GM23338 (cell line): Measurements from ENCODE around the gene SRCAP. TPM values are rescaled to one million over a fixed set of nuclear protein-coding genes. Genes with fewer than 3 reads are reported as not detected.
A peak's percentile ranks its signal among the peaks of the same experiment; 100 is the strongest.

Experiments
- ATAC-seq: fragments of 200-7000 bp; cut with Tn5 transposase; 3 replicates; pipeline ENCODE4 v1.9.1; 2020
- DNase-seq: peaks from one replicate; pipeline ENCODE4 v3.0.0-alpha.2; 2015; ENCODE audit warnings: low spot score
- H2AFZ ChIP-seq: fragments of 200-600 bp; sonication (generic); 2 replicates; pipeline ENCODE4 v1.8.0; 2016; ENCODE audit warnings: antibody characterized with exemption, mild to moderate bottlenecking, moderate library complexity
- H3F3A ChIP-seq: fragments of 200-600 bp; sonication (generic); replicated peaks from 2 replicates; pipeline ENCODE4 v1.8.0; 2017; ENCODE audit warnings: antibody characterized with exemption, mixed run types, low read depth
- H3K27ac ChIP-seq: fragments of 200-600 bp; sonication (generic); 2 replicates; pipeline ENCODE4 v1.6.1; 2016; ENCODE audit warnings: low read depth
- H3K27me3 ChIP-seq: fragments of 200-600 bp; sonication (generic); 2 replicates; pipeline ENCODE4 v1.8.0; 2016; ENCODE audit warnings: mild to moderate bottlenecking, mixed run types, moderate library complexity; ENCODE audit not compliant: insufficient read depth
- H3K36me3 ChIP-seq: fragments of 200-600 bp; sonication (generic); 2 replicates; pipeline ENCODE4 v1.8.0; 2016; ENCODE audit warnings: mild to moderate bottlenecking; ENCODE audit not compliant: insufficient read depth
- H3K4me1 ChIP-seq: fragments of 200-600 bp; sonication (generic); 2 replicates; pipeline ENCODE4 v1.8.0; 2016; ENCODE audit warnings: mild to moderate bottlenecking, moderate library complexity; ENCODE audit not compliant: insufficient read depth
- H3K4me2 ChIP-seq: fragments of 200-600 bp; sonication (generic); 2 replicates; pipeline ENCODE4 v1.7.1; 2017; ENCODE audit warnings: mixed run types
- H3K4me3 ChIP-seq: fragments of 200-600 bp; sonication (generic); 2 replicates; pipeline ENCODE4 v1.6.1; 2016; ENCODE audit warnings: mixed run types
- H3K79me2 ChIP-seq: fragments of 200-600 bp; sonication (generic); replicated peaks from 2 replicates; pipeline ENCODE4 v1.8.0; 2017; ENCODE audit warnings: mild to moderate bottlenecking; ENCODE audit not compliant: insufficient read depth
- H3K9me2 ChIP-seq: fragments of 200-600 bp; sonication (generic); 2 replicates; pipeline ENCODE4 v1.8.0; 2017; ENCODE audit not compliant: insufficient read depth
- H4K20me1 ChIP-seq: fragments of 200-600 bp; sonication (generic); replicated peaks from 2 replicates; pipeline ENCODE4 v1.8.0; 2017; ENCODE audit warnings: mild to moderate bottlenecking; ENCODE audit not compliant: insufficient read depth
- H3K27ac Mint-ChIP-seq: 2 replicates; pipeline ENCODE4 v1.8.0; 2020; ENCODE audit warnings: inconsistent platforms, mild to moderate bottlenecking, moderate library complexity, mixed read lengths
- H3K27me3 Mint-ChIP-seq: 3 replicates; pipeline ENCODE4 v1.8.0; 2022; ENCODE audit warnings: low read depth, mild to moderate bottlenecking, moderate library complexity, mixed read lengths, inconsistent platforms; ENCODE audit not compliant: insufficient read depth, poor library complexity
- H3K36me3 Mint-ChIP-seq: 3 replicates; pipeline ENCODE4 v1.8.0; 2021; ENCODE audit warnings: low read depth, mild to moderate bottlenecking, inconsistent platforms, moderate library complexity, mixed read lengths
- H3K4me1 Mint-ChIP-seq: 3 replicates; pipeline ENCODE4 v1.8.0; 2020; ENCODE audit warnings: mild to moderate bottlenecking, inconsistent platforms, mixed read lengths
- H3K4me3 Mint-ChIP-seq: 3 replicates; pipeline ENCODE4 v1.8.0; 2021; ENCODE audit warnings: moderate library complexity, mild to moderate bottlenecking, inconsistent platforms, mixed read lengths
- H3K9me3 Mint-ChIP-seq: 3 replicates; pipeline ENCODE4 v1.8.0; 2020; ENCODE audit warnings: moderate library complexity, mild to moderate bottlenecking, inconsistent platforms, mixed read lengths
- CREB1 ChIP-seq: fragments of 250-450 bp; sonication (Bioruptor Pico); IDR thresholded peaks from 2 replicates; pipeline ENCODE4 v1.5.0; 2020; ENCODE audit warnings: low read depth, mild to moderate bottlenecking, moderate library complexity
- CTCF ChIP-seq, 2 experiments: fragments of 200-600 bp in 1 of 2; sonication (generic) in 1 of 2; conservative IDR thresholded peaks; 2 replicates each; pipeline versions ENCODE4 v1.5.1 to v1.6.1; 2016 to 2017; ENCODE audit warnings: antibody characterized with exemption in 2 of 2, low read depth in 2 of 2, mild to moderate bottlenecking in 2 of 2, moderate library complexity in 1 of 2
- EZH2 ChIP-seq: fragments of 200-600 bp; sonication (generic); IDR thresholded peaks from one replicate; pipeline ENCODE4 v1.8.0; 2017; ENCODE audit warnings: antibody characterized with exemption, mild to moderate bottlenecking, low read depth; ENCODE audit not compliant: unreplicated experiment
- EZH2phosphoT487 ChIP-seq: fragments of 200-600 bp; sonication (generic); IDR thresholded peaks from one replicate; pipeline ENCODE4 v1.8.1; 2018; ENCODE audit warnings: antibody characterized with exemption; ENCODE audit not compliant: unreplicated experiment
- NANOG ChIP-seq: IDR thresholded peaks from 2 replicates; pipeline ENCODE4 v1.6.1; 2016; ENCODE audit warnings: antibody characterized with exemption, borderline replicate concordance
- POLR2AphosphoS5 ChIP-seq: IDR thresholded peaks from 2 replicates; pipeline ENCODE4 v1.6.1; 2016; ENCODE audit warnings: antibody characterized with exemption, low read depth
- ZNF462 ChIP-seq: fragments of 250-450 bp; sonication (Bioruptor Pico); IDR thresholded peaks from 2 replicates; pipeline ENCODE4 v1.5.0; 2020; ENCODE audit warnings: mild to moderate bottlenecking, moderate library complexity
- polyA plus RNA-seq: library from polyadenylated mRNA; unstranded; fragments of >200 nt; fragmentation: Nextera tagmentation; extraction: Ambion mirVana; gene quantifications from 2 replicates; pipeline ENCODE4 v1.2.1, GENCODE V29; 2016
- total RNA-seq: library from RNA; depleted of rRNA; stranded (reverse); fragments of >200 nt; shearing (Covaris generic); gene quantifications from 2 replicates; pipeline ENCODE4 v1.2.3, GENCODE V29; 2014

Gene SRCAP
- total and polyA plus RNA-seq, 2 experiments from 2014 or later = 15.3 to 38.4 TPM

- Histone ChIP-seq H3K27ac (no peak overlapping the region), H3K4me3 (no peak overlapping the region), H3K4me1 (no peaks in the 10 kb centered on the region; the same call in 1 of the 2 replicates), H3K36me3 (no peaks in the 10 kb centered on the region), H3F3A (peaks cover 8% of the 10 kb centered on the region; the same call in 1 of the 2 replicates), H3K79me2 (no peaks in the 10 kb centered on the region), H3K9me2 (no peaks in the 10 kb centered on the region), H3K27me3 (peaks cover 95% of the 10 kb centered on the region), H2AFZ (no peak overlapping the region), H3K4me2 (no peak overlapping the region), H4K20me1 (peaks cover 46% of the 10 kb centered on the region)
- Mint-ChIP-seq H3K4me3 (no peak overlapping the region; the same call in 2 of the 3 replicates), H3K27ac (no peak overlapping the region), H3K9me3 (peaks cover 6% of the 10 kb centered on the region), H3K27me3 (peaks cover 96% of the 10 kb centered on the region), H3K36me3 (no peaks in the 10 kb centered on the region), H3K4me1 (peaks cover 7% of the 10 kb centered on the region; the same call in 2 of the 3 replicates)
- no peak for TF ChIP-seq EZH2
- peak; percentile 78 for TF ChIP-seq POLR2AphosphoS5
- peak; percentile 98 for TF ChIP-seq NANOG
- TF ChIP-seq CREB1 (CRISPR knock-in tag) = no peak; the same call in none of the 2 replicates
- no peak for TF ChIP-seq CTCF (conservative IDR thresholded peaks at IDR 0.05; ENCODE audit: low read depth in 2 of 2)
- TF ChIP-seq EZH2phosphoT487 = no peak
- ATAC-seq (peak; percentile 96), DNase-seq (peak; percentile 98)
Observed at GRCh38 chr16:30677931-30678585, 20.9 kb upstream of the SRCAP start.

- Histone ChIP-seq H3K4me1 (no peaks in the 10 kb centered on the region; the same call in 1 of the 2 replicates), H3K36me3 (no peaks in the 10 kb centered on the region), H3K27ac (no peak overlapping the region), H3K4me3 (no peak overlapping the region), H4K20me1 (peaks cover 46% of the 10 kb centered on the region), H3K4me2 (no peak overlapping the region), H2AFZ (no peak overlapping the region), H3K27me3 (peaks cover 95% of the 10 kb centered on the region), H3K79me2 (no peaks in the 10 kb centered on the region), H3F3A (peaks cover 8% of the 10 kb centered on the region; the same call in 1 of the 2 replicates), H3K9me2 (no peaks in the 10 kb centered on the region)
- Mint-ChIP-seq H3K4me1 (peaks cover 7% of the 10 kb centered on the region; the same call in 2 of the 3 replicates), H3K4me3 (no peak overlapping the region), H3K36me3 (no peaks in the 10 kb centered on the region), H3K27me3 (peaks cover 96% of the 10 kb centered on the region), H3K27ac (no peak overlapping the region), H3K9me3 (peaks cover 6% of the 10 kb centered on the region)
- ATAC-seq (no peak), DNase-seq (no peak)
- TF ChIP-seq EZH2 (peak; percentile 25), ZNF462 (CRISPR knock-in tag) (no peak)
Observed at GRCh38 chr16:30678586-30678970, 20.4 kb upstream of the SRCAP start.
